ENCODE results near the gene GPBAR1.

DNA sequence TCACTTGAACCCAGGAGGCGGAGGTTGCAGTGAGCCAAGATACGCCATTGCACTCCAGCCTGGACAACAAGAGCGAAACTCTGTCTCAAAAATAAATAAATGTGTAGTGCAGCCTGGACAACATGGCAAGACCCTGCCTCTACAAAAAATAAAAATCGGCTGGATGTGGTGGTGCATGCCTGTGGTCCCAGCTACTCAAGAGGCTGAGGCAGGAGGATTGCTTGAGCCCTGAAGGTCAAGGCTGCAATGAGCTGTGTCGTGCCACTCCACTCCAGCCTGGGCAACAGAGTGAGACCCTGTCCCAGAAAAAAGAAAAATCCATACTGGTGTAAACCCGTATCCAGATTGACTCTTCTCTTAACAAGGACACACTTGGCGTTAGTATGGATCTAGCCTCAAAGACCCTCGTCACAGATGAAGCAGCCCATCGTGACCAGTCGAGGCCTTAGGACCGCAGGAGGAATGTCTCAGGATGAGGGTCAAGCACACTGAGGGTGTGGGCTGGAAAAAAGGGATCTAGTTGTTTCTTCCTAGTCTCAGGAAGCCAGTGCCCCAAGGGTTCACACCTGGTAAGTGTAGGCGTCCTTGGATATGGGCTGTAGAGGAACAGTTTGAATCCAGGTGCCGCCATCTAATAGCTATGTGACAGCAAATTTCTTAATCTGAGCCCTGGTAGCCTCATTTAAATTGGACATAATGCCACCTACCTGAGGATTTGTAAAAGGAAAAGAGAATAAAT is 4.0 kb upstream of the GPBAR1 start:
- TF ChIP-seq EZH2 (optimal IDR thresholded peaks at IDR 0.05; ENCODE audit: low read depth, low read length) = no peak
- TF ChIP-seq, protein P1, sequence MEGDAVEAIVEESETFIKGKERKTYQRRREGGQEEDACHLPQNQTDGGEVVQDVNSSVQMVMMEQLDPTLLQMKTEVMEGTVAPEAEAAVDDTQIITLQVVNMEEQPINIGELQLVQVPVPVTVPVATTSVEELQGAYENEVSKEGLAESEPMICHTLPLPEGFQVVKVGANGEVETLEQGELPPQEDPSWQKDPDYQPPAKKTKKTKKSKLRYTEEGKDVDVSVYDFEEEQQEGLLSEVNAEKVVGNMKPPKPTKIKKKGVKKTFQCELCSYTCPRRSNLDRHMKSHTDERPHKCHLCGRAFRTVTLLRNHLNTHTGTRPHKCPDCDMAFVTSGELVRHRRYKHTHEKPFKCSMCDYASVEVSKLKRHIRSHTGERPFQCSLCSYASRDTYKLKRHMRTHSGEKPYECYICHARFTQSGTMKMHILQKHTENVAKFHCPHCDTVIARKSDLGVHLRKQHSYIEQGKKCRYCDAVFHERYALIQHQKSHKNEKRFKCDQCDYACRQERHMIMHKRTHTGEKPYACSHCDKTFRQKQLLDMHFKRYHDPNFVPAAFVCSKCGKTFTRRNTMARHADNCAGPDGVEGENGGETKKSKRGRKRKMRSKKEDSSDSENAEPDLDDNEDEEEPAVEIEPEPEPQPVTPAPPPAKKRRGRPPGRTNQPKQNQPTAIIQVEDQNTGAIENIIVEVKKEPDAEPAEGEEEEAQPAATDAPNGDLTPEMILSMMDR (IDR thresholded peaks at IDR 0.05; ENCODE audit: low read length) = no peak
